Measurements from ENCODE around the gene HERC2.
"Not testable (repeated sequence)": the region's sequence is repeated elsewhere in the genome, so short reads cannot be mapped to it uniquely, and the experiment has no call there.

The HERC2 gene

DNA sequence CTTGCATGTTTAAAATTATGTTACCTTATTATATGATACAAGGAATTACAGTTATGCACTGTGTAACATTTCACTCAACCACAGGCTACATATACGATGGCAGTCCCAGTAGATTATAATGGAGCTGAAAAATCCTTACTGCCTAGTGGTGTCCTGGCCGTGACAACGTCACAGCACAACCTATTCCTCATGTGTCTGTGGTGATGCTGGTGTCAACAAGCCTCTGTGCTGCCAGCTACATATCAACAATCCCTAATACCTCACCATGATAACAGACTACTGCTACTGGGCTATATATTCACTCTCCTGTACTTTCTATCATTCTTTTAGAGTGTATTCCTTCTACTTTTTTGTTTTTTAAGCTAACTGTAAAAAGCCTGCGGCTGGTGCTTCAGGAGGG lies 142.7 kb downstream of the HERC2 start:
- DNase-seq: no peak

GRCh38 chr15:28178727-28179126 lies 143.3 kb downstream of the HERC2 start:
- DNase-seq: no peak

GRCh38 chr15:28178290-28178689 lies 143.7 kb downstream of the HERC2 start:
- no peak for DNase-seq

DNA sequence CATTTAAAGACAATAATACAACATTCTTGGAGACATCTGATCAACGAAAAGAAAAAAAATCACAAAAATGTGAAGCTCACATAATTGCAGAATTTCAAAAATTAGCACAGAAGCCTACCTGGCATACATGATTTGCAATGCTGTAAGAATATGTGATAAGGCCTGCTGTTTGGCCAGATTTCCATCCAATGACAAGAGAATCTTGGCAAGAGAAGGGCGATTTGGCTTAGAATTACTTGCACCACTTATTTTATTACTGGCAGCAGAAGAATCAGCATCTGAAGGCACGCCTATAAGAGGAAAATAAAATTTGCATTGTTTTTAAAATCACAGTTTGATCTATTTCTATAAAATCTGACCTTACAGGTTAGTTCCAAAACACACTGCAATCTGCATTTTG lies 152.6 kb downstream of the HERC2 start:
- DNase-seq: no peak

GRCh38 chr15:28168405-28169121 lies 153.4 kb downstream of the HERC2 start:
- peak; percentile 67 for DNase-seq

DNA sequence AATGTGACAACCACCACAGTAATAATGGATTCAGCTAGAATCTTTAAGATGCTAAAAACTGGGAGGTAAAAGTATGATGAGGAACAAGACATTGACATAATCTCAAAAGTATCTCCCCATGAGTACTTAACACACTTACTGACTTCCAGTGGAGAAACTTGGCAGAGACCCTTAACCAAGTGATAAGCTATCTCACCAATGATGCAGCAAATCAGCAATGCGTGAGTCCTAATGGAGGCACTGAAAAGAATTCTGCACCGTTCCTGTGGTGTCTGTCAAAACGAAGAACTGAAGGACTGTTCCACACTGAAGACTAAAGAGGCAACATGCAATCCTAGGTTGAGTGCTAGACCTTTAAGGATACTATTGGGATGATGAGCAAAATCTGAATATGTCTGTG lies 154.9 kb downstream of the HERC2 start:
- DNase-seq: no peak

- no peak for DNase-seq
Measured at GRCh38 chr15:28165791-28166190, 156.2 kb downstream of the HERC2 start.

DNA sequence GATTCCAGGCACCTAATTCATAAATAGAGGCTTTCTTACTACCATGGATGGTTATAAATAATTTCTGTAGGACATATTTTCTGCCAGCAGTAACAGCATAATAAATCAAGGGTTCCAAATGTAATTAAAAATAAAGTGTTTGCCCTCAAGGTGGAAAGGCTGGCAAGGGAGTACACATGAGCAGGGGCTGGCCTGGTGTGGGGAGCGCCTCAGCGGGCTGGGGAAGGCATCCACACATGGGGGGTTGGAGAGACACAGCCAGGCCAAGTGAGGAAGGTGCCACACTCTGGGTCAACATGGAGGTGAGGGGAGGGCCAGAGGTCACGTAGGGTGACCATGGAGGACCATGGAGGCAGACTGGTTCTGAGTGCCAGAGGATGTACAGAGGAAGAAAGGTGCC lies 157.1 kb downstream of the HERC2 start:
- no peak for DNase-seq

DNA sequence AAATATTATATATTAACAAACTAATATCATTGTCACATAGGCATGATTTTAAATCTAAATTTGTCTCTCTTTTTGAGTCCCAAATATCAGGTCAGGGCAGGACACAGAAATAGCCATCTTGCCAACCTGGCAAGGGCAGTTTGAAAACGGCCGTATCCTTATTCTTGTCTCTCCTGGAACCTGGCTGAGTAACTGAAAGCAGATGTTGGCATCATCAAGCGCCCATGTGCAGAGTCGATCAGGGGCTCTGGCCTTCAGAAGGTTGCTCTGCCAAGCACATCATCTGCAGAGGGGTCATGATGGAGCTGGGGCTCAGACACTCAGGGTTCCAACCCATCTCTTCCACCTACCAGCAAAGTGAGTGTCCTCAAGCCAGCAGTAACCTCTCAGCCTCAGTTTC lies 167.7 kb downstream of the HERC2 start:
- no peak for DNase-seq

- DNase-seq: no peak
Measured at GRCh38 chr15:28153492-28154119, 168.4 kb downstream of the HERC2 start.

DNA sequence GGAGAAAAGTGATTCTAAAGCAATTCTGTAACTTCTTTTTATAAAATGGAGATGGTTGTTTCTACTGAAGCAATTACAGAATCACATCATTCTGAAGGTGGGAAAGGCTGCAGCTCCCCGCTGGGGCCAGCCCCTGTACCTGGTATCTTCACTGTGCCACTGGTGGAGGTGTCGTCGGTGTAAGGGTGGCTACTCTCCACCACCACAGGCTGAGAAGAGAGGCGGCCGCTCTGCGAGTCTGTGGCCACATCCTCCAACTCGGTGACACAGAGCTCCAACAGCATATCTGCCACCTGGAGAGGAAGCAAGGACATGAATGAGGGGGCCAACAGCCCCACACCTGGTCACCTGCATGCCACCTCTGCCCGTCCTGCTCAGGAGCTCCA lies 169.4 kb downstream of the HERC2 start:
- DNase-seq: not testable (repeated sequence)

GRCh38 chr15:28151864-28152537 lies 170.0 kb downstream of the HERC2 start:
- not testable (repeated sequence) for DNase-seq

DNA sequence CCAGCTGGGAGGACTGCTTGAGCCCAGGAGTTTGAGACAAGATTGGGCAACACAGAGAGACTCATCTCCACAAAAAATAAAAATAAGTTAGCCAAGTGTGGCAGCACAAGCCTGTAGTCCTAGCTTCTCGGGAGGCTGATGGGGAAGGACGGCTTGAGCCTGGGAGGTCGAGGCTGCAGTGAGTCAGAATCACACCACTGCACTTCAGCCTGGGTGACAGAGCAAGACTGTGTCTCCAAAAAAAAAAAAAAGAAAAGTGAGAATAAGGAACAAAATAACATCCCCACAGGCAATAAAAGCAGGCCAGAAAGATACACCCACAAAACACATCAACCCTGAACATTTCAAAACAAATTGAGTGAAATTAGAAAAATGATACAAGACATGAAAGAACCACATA lies 174.2 kb downstream of the HERC2 start:
- DNase-seq: no peak

DNA sequence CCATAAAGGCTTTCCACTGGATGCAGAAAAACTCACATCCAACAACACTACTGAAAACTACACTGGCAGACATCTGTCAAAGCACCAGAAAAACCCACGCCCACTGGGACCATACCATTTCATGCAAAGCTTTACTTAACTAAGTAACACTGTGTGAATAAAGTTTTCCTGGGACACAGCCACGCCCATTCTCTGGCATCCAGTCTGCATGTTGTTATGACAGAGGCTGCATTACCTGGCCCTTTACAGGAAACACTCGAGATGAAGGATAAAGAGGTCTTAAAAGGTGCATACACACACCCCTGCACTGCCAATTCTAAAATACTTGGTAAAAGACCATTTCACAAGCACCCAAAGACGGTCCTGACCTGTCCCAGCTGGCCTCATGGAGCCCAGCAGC lies 176.6 kb downstream of the HERC2 start:
- DNase-seq: not testable (repeated sequence)

DNA sequence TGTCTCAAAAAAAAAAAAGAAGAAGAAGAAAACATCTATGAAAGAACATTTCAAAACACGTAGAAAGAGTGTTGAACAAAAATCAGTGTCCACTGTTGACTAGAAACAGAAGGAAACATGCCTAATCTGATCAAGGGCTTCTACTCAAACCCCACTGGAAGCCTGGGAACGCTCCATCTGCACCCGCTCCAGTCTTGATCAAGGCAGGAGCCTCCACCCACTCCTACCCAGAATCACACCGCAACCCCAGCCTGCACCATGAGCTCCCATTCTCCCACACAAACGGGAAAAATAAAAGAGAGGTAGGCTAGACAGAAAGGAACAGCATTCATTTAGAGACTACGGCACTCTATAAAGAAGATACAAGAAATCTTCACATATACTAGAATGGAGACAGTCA lies 181.9 kb downstream of the HERC2 start:
- no peak for DNase-seq

DNA sequence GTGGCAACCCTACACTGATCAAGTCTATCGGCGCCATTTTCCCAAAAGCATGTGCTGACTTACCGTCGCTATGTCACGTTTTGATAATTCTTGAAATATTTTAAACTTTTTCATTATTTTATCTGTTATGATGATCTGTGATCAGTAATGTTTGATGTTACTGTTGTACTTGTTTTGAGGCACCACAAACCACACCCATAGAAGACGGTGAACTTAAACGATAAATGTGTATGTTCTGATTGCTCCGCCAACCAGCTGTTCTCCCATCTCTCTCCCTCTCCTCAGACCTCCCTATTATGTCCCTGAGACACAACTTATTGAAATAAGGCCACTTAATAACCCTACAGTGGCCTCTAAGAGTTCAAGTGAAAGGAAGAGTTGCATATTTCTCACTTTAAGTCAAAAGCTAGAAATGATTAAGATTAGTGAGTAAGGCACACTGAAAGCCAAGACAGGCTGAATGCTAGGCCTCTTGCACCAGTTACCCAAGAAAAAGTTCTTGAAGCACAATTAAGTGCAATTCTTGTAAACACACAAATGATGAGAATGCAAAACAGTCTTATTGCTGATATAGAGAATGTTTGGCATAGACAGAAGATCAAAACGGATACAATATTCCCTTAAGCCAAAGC lies 184.5 kb downstream of the HERC2 start:
- not testable (repeated sequence) for DNase-seq

DNA sequence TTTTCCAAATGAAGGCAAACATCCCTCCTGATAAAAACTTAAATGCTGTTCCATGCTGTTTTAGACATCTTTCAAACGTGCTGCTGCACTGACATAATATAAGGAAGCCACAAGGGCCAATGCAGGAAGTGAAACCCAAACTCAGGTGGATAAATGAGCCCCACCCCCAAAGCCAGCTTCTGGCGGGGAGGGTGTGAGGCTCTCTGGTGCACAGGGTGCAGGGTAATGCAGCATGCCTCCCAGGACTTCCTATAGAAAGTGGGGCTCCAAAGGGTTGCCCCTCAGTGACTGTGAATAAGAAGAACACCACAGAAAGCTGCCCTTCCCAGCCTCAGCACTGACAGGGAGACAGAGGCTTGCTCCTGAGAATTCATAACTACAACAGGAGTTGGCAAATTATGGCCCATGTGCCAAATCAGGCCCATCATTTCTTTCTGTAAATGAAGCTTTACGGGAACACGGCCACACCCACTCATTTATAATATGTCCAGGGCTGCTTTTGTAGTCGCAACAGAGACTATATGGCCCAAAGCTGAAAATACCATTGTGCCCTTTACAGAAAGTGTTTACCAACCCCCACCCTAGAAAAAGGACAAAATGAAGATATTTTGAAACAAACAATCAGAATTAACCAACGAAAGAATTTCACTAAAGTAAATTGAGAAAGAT lies 185.6 kb downstream of the HERC2 start:
- DNase-seq: not testable (repeated sequence)

GRCh38 chr15:28133281-28133680 lies 188.7 kb downstream of the HERC2 start:
- no peak for DNase-seq

DNA sequence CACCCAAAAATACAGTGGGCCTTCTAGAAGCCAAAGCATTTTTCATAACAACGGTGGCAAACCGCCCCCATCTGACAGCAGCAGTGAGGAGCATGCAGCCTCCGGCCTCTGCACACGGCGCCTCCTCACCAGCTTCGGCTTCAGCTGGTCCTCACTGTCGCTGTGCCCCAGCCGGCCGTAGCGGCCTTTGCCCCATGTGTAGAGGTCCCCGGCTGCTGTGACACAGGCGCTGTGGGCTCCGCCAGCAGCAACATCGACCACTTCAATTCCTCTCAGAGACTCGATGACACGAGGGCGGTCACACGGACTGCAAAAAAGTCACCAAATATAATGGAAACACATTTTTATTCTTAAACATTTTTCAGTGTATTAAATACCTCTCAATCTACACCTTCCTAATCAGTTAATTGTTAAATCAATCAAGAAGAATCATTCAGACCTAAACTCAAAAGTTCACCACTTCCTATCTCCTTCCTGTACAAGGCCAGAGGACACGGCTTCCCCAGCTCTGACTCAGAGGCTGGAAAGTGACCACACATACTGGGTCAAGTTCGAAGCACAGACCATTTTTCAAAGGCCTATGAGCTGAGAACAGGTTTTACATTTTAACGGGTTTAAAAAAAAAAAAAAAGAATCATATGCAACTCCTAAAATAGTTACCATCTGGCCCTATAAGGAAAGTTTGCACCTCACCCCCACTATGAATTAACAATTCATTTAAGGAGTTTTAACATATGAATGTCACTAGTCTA lies 189.3 kb downstream of the HERC2 start:
- DNase-seq: no peak

- no peak for DNase-seq
Measured at GRCh38 chr15:28131946-28132345, 190.0 kb downstream of the HERC2 start.

DNA sequence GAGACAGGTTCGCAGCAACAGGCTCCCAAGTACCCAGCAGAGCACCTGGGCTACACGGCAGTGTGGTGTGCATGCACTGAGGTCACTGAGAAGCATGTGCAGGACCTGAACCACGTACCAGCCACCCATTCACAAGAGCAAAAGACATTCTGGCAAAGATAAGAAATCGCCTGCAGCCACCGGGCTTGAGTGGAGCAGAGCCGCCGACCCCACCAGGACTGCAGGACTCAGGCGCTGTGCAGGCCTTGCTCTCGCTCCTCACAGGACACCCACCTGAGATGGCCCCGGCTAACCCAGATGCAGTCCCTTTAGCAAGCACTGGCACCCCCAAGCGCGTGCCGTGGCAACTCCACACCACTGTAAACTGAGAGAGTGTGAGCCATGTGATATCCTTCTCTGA lies 190.6 kb downstream of the HERC2 start:
- DNase-seq: no peak

DNA sequence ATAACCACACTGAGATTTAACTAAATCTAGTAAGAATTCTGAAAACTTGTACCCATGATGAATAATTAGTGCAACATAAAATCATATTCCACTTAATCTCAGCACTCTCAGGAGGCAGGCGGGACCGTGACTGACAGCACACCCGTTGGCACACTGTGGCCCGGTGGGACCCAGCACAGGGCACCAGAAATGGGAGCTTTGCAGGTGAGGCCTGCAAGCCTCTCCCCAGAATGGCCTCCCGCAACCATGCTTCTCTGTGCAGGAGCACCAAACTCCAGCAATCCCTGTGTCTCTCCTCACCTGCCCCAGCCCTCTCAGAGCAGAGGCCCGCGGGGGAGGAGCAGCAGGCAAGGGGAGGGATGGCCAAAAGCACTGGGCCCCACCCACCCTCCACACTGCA lies 191.3 kb downstream of the HERC2 start:
- DNase-seq: no peak
